HepG2 (cell line): ENCODE measurements around the gene LSM10. TPM values are rescaled to one million over a fixed set of nuclear protein-coding genes. Genes with fewer than 3 reads are reported as not detected.

Experiments used
- ATAC-seq: fragments of 200-7000 bp; cut with Tn5 transposase; 3 replicates; pipeline ENCODE4 v1.9.1; 2020; ENCODE audit warnings: mild to moderate bottlenecking, moderate library complexity
- BruUV-seq: library from RNA; stranded (reverse); fragments of 400-500 nt; replicated peaks from 2 replicates; lab custom pipeline; 2021; lab: Mats Ljungman, UMichigan
- CTCF ChIA-PET: fragments of 300-600 bp; formaldehyde crosslinking; extraction: SDS; loops from one replicate; lab custom pipeline; 2021; ENCODE audit warnings: low total read pairs, inconsistent platforms, low intra/inter-chr PET ratio; lab: Yijun Ruan, JAX
- POLR2A ChIA-PET: fragments of 350-600 bp; sonication (Branson Sonifier 250); formaldehyde crosslinking; loops from one replicate; lab custom pipeline; 2020; ENCODE audit warnings: antibody characterized with exemption, inconsistent platforms; lab: Yijun Ruan, JAX
- DNase-seq: peaks from one replicate; pipeline ENCODE4 v3.0.0-alpha.2; 2015; ENCODE audit warnings: low spot score
- FAIRE-seq: peaks from 3 replicates; lab custom pipeline; 2011; peaks lifted over from hg19 to GRCh38; lab: Jason Lieb, UNC
- H2AFZ ChIP-seq: one replicate; pipeline ENCODE4 v1.6.1; 2011; ENCODE audit warnings: low read length, inconsistent platforms
- H3K27ac ChIP-seq: fragments of 300-600 bp; 3 replicates; pipeline ENCODE4 v1.8.0; 2011; ENCODE audit warnings: mixed run types, mild to moderate bottlenecking, mixed read lengths, low read length, inconsistent platforms; ENCODE audit not compliant: insufficient read depth; ENCODE audit errors: extremely low read length
- H3K27me3 ChIP-seq, 2 experiments: fragments of 200-600 bp in 1 of 2; 2 replicates in 1 of 2; 3 replicates in 1 of 2; pipeline versions ENCODE4 v1.6.0 to v1.8.0; 2011; ENCODE audit warnings: low read length in 2 of 2, mild to moderate bottlenecking in 2 of 2, moderate library complexity in 2 of 2, inconsistent platforms in 1 of 2; ENCODE audit not compliant: insufficient read depth in 2 of 2, control insufficient read depth in 1 of 2
- H3K36me3 ChIP-seq, 2 experiments: fragments of 200-600 bp in 1 of 2; replicated peaks in 1 of 2; 2 replicates in 1 of 2; 3 replicates in 1 of 2; pipeline versions ENCODE4 v1.5.1 to v1.8.0; 2011; ENCODE audit warnings: low read length in 2 of 2, inconsistent platforms in 1 of 2; ENCODE audit not compliant: insufficient read depth in 2 of 2, control insufficient read depth in 1 of 2
- H3K4me1 ChIP-seq: 2 replicates; pipeline ENCODE4 v1.5.1; 2012; ENCODE audit warnings: low read length, inconsistent platforms; ENCODE audit not compliant: insufficient read depth
- H3K4me2 ChIP-seq: 2 replicates; pipeline ENCODE4 v1.6.0; 2011; ENCODE audit warnings: low read depth, low read length, inconsistent platforms
- H3K4me3 ChIP-seq, 3 experiments: fragments of 200-600 bp in 1 of 3; sonication (generic), shearing (Covaris generic) in 1 of 3; replicated peaks in 1 of 3; 2 replicates each; pipeline ENCODE4 v1.5.1; 2011 to 2016; ENCODE audit warnings: low read length in 3 of 3, inconsistent platforms in 2 of 3, low read depth in 2 of 3, mild to moderate bottlenecking in 2 of 3, control low read depth in 1 of 3, mixed read lengths in 1 of 3; ENCODE audit not compliant: insufficient read depth in 1 of 3
- H3K79me2 ChIP-seq: one replicate; pipeline ENCODE4 v1.6.1; 2011; ENCODE audit warnings: low read length, inconsistent platforms; ENCODE audit not compliant: insufficient read depth
- H3K9ac ChIP-seq: 2 replicates; pipeline ENCODE4 v1.6.0; 2011; ENCODE audit warnings: mild to moderate bottlenecking, low read depth, low read length, inconsistent platforms; ENCODE audit not compliant: insufficient read depth
- H3K9me3 ChIP-seq: 2 replicates; pipeline ENCODE4 v1.5.1; 2012; ENCODE audit warnings: mild to moderate bottlenecking, low read length
- H4K20me1 ChIP-seq: 2 replicates; pipeline ENCODE4 v1.6.0; 2011; ENCODE audit warnings: inconsistent platforms, mild to moderate bottlenecking, low read length, moderate library complexity; ENCODE audit not compliant: insufficient read depth
- AGO2 ChIP-seq: fragments of 200-400 bp; formaldehyde crosslinking; optimal IDR thresholded peaks from 2 replicates; pipeline ENCODE3; 2017; ENCODE audit warnings: mild to moderate bottlenecking, low read depth, low read length, moderate library complexity
- FOSL2 ChIP-seq: sonication (generic); formaldehyde crosslinking; IDR thresholded peaks from 2 replicates; pipeline ENCODE4 v1.4.0; 2020; ENCODE audit warnings: missing genetic modification reagents
- RBM22 ChIP-seq: fragments of 200-400 bp; formaldehyde crosslinking; optimal IDR thresholded peaks from 2 replicates; pipeline ENCODE3; 2017; ENCODE audit warnings: mild to moderate bottlenecking, low read length, moderate library complexity
- TCF7 ChIP-seq: sonication (generic); IDR thresholded peaks from 2 replicates; pipeline ENCODE4 v1.6.1; 2016; ENCODE audit warnings: antibody characterized with exemption, low read depth
- ZNF619 ChIP-seq: sonication (generic); formaldehyde crosslinking; IDR thresholded peaks from 2 replicates; pipeline ENCODE4 v1.4.0; 2020; ENCODE audit warnings: mild to moderate bottlenecking, missing genetic modification reagents
- WGBS: methylation state at CpG from one replicate; pipeline ENCODE4 v1.1.6; 2017; ENCODE audit warnings: low lambda C conversion rate; 5-methylcytosine and 5-hydroxymethylcytosine counted together
- in situ Hi-C: cut with HindIII; loops from 2 replicates; pipeline ENCODE4 v1.10.0; 2017; ENCODE audit warnings: low pct_unique_long_range_greater_than_20kb; ENCODE audit not compliant: extremely low pct_ligation_motif_present
- intact Hi-C: fragments of 100-400 bp; cut with micrococcal nuclease; formaldehyde crosslinking; loops from one replicate; pipeline ENCODE4 v1.10.0; 2022; ENCODE audit not compliant: unreplicated experiment
- polyA plus RNA-seq, 8 experiments: library from polyadenylated mRNA; depleted of rRNA in 3 of 8; stranded (reverse) in 7 of 8; unstranded in 1 of 8; fragments of >200 nt; fragmentation: Illumina TruSeq in 4 of 8; extraction: Trizol in 4 of 8; gene quantifications; 2 replicates each; pipeline versions ENCODE4 v1.2.1 to v1.2.3, GENCODE V29; 2011 to 2016; ENCODE audit warnings: low read depth in 4 of 8, missing spikeins in 1 of 8, mixed read lengths in 1 of 8; ENCODE audit not compliant: insufficient read depth in 1 of 8
- total RNA-seq, 5 experiments: library from RNA; depleted of rRNA; stranded (reverse); fragments of >200 nt; fragmentation: Illumina TruSeq; extraction: Trizol; gene quantifications; 2 replicates each; pipeline ENCODE4 v1.2.3, GENCODE V29; 2016; ENCODE audit warnings: low read depth in 1 of 5

The LSM10 gene
- total and polyA plus RNA-seq, 2 of the 13 experiments (the other 11 are each of a cell fraction or from before 2014, with no cell fraction given) = 14.0 to 52.0 TPM

- H3K27ac ChIP-seq = no peak overlapping the region
These were observed 47.9 kb downstream of the LSM10 start for GRCh38 chr1:36349839-36350238.

GRCh38 chr1:36349241-36349671 lies 48.5 kb downstream of the LSM10 start:
- intact Hi-C loops (no loop called here), in situ Hi-C loops (no loop called here)
- Histone ChIP-seq H3K27me3 (no peaks in the 10 kb centered on the region), H3K9ac (no peak overlapping the region), H3K4me1 (peaks cover 49% of the 10 kb centered on the region), H2AFZ (no peak overlapping the region), H3K79me2 (no peaks in the 10 kb centered on the region), H3K36me3 (peaks cover 33 to 68% of the 10 kb centered on the region in 2 experiments), H3K4me2 (no peak overlapping the region), H3K9me3 (no peaks in the 10 kb centered on the region), H4K20me1 (no peaks in the 10 kb centered on the region), H3K27ac (peak overlapping the region; percentile 8), H3K4me3 (no peak overlapping the region)
- no peak for ATAC-seq
- no TSS peak for BruUV-seq
- ChIA-PET CTCF (no interaction called here), POLR2A (no interaction called here)
- peak; percentile 16 for TF ChIP-seq RBM22
- TF ChIP-seq TCF7 = no peak
- TF ChIP-seq FOSL2 (CRISPR knock-in tag) = 0 out of 2 replicates have a peak, but pooled peaks have one; percentile 9
- no peak for FAIRE-seq
- DNase-seq = peak; percentile 11
- WGBS = 84% methylated on average over 4 of the region's 7 CpGs

More at GRCh38 chr1:36349839-36350238, 47.9 kb downstream of the LSM10 start:
- ATAC-seq (no peak), DNase-seq (no peak), FAIRE-seq (no peak)
- Histone ChIP-seq H4K20me1 (no peaks in the 10 kb centered on the region), H3K9ac (no peak overlapping the region), H3K79me2 (no peaks in the 10 kb centered on the region), H3K27me3 (no peaks in the 10 kb centered on the region), H3K36me3 (peaks cover 37 to 68% of the 10 kb centered on the region in 2 experiments), H2AFZ (no peak overlapping the region), H3K4me3 (no peak overlapping the region), H3K4me2 (no peak overlapping the region), H3K9me3 (no peaks in the 10 kb centered on the region), H3K4me1 (peaks cover 50% of the 10 kb centered on the region)
- intact Hi-C loops (no loop called here), in situ Hi-C loops (no loop called here)
- peak; percentile 44 for TF ChIP-seq AGO2
- no peak for TF ChIP-seq ZNF619 (CRISPR knock-in tag)
- no TSS peak for BruUV-seq
- CTCF ChIA-PET = no interaction called here
- 100% methylated on average over 1 of the region's 16 CpGs for WGBS
- POLR2A ChIA-PET = interaction anchor here (0.6 kb wide), 1 partner anchor 51 kb away, joined by 3 read pairs; no protein-coding TSS in a partner anchor
